ENCODE data around the gene POU6F2.
"Not testable (repeated sequence)": the region's sequence is repeated elsewhere in the genome, so short reads cannot be mapped to it uniquely, and the experiment has no call there.

POU6F2 gene

DNA sequence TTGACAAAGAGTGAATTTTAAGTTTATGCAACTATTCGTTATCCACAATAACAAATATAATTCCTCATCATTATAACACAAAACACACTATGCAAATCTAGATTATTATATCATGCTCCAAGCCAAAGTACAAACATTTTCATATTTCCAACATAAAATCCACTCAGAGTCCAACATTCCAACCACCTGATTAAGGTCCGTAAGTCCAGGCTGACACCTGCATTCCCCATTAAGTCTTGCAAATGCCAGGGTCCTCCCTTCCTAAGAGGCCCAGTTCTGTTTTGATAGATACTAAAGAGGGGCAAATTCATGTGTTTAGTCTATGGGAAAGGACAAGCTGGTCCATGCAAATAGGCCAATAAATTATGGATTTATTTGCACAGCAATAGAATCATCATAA lies 206.1 kb downstream of the POU6F2 start:
- no peak overlapping the region for H3K27ac ChIP-seq
- TF ChIP-seq, protein P1, sequence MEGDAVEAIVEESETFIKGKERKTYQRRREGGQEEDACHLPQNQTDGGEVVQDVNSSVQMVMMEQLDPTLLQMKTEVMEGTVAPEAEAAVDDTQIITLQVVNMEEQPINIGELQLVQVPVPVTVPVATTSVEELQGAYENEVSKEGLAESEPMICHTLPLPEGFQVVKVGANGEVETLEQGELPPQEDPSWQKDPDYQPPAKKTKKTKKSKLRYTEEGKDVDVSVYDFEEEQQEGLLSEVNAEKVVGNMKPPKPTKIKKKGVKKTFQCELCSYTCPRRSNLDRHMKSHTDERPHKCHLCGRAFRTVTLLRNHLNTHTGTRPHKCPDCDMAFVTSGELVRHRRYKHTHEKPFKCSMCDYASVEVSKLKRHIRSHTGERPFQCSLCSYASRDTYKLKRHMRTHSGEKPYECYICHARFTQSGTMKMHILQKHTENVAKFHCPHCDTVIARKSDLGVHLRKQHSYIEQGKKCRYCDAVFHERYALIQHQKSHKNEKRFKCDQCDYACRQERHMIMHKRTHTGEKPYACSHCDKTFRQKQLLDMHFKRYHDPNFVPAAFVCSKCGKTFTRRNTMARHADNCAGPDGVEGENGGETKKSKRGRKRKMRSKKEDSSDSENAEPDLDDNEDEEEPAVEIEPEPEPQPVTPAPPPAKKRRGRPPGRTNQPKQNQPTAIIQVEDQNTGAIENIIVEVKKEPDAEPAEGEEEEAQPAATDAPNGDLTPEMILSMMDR (conservative IDR thresholded peaks at IDR 0.05), result no peak

DNA sequence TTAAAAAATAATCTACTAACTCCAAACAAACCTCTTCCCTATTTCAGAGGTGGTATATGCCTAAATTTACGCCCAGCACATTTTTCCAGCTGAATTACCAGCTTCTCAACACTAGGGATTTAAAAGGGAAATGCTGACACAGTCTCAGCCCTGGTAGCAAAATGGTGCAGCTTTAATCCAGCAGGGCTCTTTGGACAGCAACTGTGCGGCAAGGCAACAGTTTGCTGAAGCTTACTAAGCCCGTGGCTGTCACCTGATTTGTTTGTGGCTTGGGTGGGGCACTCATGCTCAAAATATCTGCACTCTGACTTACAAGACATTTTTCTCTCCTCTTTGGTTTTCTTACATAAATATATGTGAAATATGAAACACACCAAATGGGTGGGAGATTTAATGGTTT lies 206.7 kb downstream of the POU6F2 start:
- H3K27ac ChIP-seq, result no peak overlapping the region
- TF ChIP-seq, protein P1 (conservative IDR thresholded peaks at IDR 0.05), result no peak

DNA sequence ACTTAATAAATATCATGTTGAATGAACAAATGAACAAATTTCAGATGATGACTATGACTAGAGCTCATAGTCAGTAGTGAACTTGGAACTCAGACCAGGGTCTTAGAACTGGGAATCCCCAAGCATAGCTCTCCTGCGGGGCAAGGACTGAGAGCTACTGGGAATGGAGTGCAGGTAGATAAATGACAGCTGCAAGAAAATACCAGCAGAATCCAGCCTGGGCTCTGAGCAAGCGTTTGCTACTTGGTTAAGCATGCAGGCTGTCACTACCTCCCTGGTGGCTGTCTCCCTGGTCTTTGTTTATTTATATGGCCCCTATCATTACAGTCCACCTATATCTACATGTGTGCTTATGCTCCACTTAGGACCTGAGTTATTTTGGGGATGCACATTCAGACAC lies 208.4 kb downstream of the POU6F2 start:
- no peak overlapping the region for H3K27ac ChIP-seq
- TF ChIP-seq, protein P1 (conservative IDR thresholded peaks at IDR 0.05), result no peak

DNA sequence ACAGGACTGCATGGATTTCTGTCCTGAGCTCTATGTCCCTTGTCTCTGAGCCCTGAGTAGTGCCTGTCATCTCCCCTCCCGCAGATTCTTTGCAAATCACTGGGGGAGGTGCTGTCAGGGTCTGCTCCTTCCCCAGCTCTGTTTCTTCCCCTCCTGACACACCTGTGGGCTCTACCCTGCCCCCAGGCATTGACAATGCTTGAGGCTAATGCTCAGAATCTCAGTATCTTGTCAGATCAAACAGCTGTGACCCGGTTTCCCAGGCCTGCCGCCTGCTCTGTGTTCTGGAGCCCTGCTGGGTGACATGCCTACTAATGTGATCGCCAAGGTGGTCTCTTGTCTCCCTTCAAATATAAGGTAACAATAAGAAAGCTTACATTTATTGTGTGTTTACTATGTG lies 209.0 kb downstream of the POU6F2 start:
- no peak overlapping the region for H3K27ac ChIP-seq
- TF ChIP-seq, protein P1 (conservative IDR thresholded peaks at IDR 0.05), result no peak

DNA sequence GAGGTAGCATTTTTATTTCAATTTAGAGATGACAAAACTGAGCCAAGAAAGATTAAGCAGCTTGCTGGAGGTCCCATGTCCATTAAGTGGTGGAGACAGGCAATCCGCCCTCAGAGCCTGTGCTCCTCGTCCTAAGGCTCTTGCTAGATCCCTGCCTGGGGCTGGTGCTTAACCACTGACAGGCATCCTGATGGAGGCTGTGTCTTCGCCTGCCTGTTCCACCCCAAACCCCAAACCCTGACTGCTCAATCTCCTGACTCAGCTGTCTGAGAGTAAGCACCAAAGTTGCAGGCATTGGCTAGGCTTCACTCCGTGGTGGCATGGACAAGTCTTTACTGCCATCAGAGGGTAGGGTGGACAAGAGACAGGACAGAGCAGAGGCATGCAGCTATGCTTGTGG lies 209.4 kb downstream of the POU6F2 start:
- no peak overlapping the region for H3K27ac ChIP-seq
- TF ChIP-seq, protein P1 (conservative IDR thresholded peaks at IDR 0.05), result no peak

DNA sequence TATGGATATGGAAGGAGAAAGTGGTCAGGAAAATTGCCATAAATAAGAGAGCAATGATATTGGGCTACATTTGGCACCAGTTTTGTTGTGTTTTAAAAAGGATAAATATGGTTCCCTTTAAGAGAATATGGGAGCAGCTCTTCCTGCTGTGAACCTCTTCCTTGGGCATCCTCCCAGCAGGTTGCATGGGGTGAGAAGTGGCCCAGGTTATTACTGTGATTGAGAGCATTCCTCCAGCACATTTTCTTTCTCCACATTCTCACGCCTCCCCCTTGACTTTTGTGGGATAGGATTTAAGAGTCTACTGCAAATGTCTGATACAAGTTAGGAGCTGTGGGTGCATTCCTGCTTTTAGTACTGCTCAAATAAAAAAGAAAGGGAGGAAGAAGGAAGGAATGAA lies 214.8 kb downstream of the POU6F2 start:
- H3K27ac ChIP-seq, result no peak overlapping the region
- TF ChIP-seq, protein P1 (conservative IDR thresholded peaks at IDR 0.05), result no peak

DNA sequence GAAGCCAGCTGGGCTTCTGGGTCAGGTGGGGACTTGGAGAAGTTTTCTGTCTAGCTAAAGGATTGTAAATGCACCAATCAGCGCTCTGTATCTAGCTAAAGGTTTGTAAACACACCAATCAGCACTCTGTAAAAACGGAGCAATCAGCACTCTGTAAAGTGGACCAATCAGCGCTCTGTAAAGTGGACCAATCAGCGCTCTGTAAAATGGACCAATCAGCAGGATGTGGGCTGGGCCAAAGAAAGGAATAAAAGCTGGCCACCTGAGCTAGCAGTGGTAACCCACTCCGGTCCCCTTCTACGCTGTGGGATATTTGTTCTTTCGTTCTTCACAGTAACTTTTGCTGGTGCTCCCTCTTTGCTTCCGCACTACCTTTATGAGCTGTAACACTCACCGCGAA lies 216.7 kb downstream of the POU6F2 start:
- H3K27ac ChIP-seq, result not testable (repeated sequence)

DNA sequence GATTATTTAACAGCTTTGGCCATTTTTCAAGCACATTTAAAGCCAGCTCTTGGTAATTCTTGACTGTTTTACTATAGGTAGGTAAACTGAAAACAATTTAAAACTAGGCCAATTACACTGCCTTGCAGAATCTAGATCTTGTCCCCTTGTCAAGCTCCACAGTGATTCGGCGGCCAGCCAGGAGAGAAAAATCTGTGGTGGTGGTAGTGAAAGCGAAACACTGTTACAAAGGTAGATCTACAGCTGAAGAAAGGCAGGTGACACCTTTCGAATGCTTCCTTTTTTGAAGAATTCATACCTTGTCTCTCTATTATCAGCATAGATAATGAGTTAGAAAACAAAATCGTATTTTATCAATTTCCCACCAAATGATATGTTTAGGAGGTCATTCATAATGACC lies 218.3 kb downstream of the POU6F2 start:
- TF ChIP-seq, protein P1 (conservative IDR thresholded peaks at IDR 0.05), result no peak
- H3K27ac ChIP-seq, result no peak overlapping the region

Data from VCaP (cell line).